ENCODE measurements around the gene DNAJA1.
A peak's percentile ranks its signal among the peaks of the same experiment; 100 is the strongest.

Gene DNAJA1

DNA sequence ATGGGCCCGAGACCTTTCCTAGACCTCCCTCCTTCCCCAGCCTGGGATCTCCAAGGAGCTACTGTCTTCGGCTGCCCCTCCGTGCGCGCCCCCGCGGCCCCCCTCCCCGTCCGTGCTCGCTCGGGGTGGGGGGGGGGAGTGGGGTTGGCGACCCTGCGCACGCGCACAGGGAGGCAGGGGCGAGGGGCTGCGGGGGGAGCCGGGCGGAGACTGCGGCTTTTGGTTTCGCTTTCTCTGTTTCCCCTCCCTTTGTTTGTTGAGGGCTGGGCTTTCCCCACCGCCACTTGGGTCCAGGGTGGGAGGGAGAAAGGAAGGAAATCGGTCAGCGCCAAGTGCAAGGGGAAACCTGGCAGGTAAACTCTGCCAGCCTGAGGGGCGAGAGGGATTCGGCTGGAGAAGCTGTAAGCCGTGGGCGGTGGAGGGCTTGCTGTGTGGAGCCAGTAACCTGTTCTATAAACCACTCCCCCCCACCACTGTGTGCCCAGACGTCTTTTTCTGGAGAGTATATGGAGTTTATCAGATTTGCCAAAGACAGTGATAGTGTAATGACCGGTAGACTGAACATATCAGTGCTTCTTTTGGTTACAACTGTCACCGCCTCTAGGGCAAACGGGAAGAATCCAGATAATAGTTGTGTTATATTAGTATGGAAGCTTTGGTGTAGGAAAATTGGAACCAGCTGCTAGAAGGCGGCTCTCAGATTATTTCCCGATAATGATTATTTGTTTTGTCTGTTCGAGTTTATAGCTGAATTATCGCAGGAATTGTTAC, 684 bp downstream of the DNAJA1 start:
- peak; percentile 54 to 77 (median 66) for DNase-seq (ENCODE audit: low read depth in 3 of 3, low spot score in 1 of 3)

DNA sequence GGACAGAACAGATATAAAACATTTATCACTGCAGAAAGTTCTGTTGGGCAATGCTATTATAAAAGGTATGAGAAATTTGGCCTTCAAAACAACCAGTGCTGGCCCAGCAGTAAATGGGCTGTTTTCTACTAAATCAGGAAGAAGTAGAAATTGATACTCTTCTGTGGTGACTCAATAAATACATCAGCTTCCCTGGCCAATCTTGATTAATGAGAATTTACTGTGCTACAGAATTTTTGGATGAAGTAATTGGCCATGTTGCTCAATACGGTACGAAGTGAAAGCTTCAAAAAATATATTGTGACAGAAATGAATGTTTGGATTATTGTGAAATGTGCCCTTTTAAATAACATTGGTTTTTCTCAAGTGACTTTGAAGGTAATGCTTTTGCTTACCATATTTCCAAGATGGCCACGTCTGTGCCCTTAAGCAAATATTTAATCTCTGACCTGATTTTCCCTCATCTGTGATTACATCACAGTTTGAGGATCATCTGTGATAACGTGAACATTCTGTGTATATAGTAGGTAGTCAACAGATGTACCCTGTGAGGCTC, 4.2 kb downstream of the DNAJA1 start:
- no peak for DNase-seq (ENCODE audit: low read depth in 3 of 3, low spot score in 1 of 3)

DNA sequence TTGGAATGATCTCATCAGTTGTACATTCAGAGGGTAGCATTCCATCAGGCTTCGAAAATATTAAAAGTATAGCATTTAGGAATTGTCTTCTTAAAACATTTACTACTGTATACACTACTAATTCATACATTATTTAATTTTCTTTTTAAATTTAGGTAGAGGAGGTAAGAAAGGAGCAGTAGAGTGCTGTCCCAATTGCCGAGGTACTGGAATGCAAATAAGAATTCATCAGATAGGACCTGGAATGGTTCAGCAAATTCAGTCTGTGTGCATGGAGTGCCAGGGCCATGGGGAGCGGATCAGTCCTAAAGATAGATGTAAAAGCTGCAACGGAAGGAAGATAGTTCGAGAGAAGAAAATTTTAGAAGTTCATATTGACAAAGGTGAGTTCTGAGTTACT, 5.2 kb downstream of the DNAJA1 start:
- no peak for DNase-seq (ENCODE audit: low read depth in 3 of 3, low spot score in 1 of 3)

DNA sequence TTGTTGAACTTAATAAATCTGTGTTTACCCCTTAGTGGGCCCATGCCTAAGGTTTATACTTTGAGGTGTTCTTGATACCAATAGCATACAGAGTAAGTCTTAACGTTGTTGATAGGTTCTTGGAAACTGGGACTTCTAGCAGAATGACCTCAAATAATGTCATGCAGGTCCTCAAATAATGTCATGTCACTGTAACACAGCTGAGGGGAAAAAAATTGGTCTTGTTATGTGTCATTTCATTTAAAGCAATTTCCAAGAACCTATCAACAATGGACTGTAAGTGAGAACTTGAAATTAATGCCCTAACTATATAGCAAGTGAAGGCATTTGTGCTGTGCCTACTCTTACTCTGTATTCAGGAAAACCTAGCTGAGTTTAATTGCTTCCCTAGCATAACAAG, 7.2 kb downstream of the DNAJA1 start:
- no peak for DNase-seq (ENCODE audit: low read depth in 3 of 3, low spot score in 1 of 3)

DNA sequence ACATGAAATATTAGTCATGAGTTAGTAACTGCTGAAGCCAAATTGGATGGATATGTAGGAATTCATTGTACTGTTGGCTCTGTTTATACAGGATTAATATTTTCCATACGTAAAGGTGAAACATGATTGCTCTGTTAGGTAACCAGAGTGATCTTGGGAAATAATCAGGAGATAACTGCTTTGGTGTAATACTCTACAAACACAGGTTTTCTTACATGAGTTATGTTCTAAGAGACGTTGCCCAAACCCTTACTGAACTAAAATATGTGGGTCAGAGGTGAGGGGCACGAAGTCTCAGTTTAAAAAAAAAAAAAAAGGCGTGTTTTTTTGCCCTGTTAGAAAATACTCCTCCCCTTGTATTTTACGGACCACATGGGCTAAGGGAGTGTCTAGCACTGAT, 7.8 kb downstream of the DNAJA1 start:
- DNase-seq (ENCODE audit: low read depth in 3 of 3, low spot score in 1 of 3), result no peak

DNA sequence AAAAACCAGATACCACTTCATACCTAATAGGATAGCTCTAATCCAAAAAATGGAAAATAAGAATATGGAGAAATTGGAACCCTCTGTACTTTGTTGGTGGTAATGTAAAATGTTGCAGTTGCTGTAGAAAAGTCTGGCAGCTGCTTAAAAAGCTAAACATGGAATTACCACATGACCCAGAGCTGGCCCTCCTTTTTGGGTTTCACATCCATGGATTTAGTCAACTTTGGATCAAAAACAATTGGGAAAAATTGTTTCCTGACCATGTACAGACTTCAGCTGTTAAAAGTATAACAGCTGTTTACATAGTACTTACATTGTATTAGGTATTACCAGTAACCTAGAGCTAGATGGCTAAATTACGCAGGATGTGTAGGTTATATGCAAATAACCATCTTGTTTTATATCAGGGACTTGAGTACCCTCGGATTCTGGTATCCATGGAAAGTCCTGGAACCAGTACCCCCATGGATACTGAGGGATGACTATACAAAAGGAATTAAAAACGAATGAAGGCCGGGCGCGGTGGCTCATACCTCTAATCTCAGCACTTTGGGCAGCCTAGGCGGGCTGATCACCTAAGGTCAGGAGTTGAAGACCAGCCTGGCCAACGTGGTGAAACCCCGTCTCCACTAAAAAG, 15.8 kb downstream of the DNAJA1 start:
- DNase-seq (ENCODE audit: low read depth in 3 of 3, low spot score in 1 of 3), result no peak

DNA sequence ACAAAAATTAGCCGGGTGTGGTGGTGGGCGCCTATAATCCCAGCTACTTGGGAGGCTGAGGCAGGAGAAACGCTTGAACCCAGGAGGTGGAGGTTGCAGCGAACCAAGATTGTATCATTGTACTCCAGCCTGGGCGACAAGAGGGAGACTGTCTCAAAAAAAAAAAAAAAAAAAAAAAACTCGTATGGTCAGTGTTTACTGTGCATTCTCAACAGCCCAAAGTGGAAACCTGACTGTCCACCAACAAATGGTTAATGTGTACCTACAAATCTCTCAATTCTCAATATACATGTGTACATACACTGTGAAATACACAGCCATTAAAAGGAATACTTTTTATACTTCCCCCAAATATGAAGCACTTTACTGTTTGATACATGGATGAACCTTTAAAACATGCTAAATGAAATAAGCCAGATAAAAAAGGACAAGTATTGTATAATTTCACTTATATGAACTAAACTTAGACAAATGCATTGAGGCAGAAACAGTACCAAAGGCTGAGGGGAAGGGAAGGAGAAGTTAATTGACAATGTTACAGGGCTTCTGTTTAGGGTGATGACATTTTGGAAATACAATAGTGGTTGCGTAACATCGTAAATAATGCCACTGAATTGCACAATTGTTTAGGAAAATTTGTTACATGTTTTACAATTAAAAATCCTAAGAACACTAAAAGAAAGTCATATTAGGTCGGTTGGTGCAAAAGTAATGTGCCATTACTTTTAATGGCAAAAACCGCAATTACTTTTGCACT, 16.5 kb downstream of the DNAJA1 start:
- no peak for DNase-seq (ENCODE audit: low read depth in 3 of 3, low spot score in 1 of 3)

DNA sequence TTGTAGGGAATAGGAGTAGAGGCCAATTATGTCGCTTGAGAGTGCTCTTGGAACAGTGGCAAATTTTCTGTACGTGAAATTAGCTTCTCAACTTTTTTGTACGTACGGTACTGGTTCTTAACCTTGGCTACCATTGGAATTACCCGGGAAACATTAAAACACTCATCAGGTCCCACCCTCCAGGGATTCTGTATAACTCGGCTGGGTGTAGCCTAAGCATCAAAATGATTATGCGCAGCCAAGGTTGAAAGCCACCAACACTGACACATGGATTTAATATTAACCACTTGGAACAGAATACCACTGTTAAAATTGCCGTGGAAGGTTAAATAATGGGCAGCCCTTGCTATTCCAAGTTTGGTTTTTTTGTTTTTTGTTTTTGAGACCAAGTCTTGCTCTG, 17.4 kb downstream of the DNAJA1 start:
- DNase-seq (ENCODE audit: low read depth in 3 of 3, low spot score in 1 of 3), result no peak

DNA sequence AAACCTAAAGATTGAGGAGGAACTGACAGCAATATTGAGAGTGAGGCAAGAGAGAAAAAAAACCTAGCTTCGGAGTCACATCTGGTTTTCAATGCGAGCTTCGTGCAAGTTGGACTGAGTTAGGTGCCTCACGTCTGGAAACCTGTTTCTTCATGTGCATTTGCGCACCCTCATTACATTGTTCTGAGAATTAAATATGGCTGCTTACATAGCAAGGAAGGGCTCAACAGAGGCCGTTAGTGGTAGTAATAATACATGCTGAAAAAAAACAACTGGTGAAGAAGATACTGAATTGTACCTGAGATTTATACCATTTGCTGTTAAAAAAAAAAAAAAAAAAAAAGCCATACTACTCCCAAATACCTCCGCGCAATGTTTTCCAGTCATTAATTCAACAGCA, 18.6 kb downstream of the DNAJA1 start:
- no peak for DNase-seq (ENCODE audit: low read depth in 3 of 3, low spot score in 1 of 3)

DNA sequence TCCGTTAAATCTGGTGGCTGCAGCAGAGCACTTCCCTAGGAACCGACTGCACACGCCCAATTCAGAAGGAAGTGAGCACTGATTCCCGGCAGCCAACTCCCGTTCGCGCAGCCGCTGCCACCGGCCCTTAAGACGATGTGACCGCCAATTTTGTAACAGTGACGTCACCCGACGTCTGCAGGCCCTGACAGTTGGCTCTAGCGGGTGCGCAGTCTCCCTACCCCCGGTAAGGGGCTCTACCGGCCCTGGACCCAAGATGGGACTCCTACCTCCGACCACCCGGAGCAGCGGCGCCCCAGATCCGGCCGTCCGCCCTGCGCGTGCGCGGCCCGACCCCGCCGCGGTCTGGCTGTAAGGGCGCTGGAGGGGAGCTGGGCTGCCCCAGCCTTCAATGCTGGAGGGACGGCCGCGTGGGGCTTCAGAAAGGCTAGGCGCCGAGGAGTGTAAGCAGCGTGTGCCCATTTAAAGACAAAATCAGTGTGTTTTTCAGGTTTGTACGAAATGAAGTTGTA, 19.1 kb downstream of the DNAJA1 start:
- peak in 1 of 3 donors; percentile 22 for DNase-seq (ENCODE audit: low read depth in 3 of 3, low spot score in 1 of 3)

DNA sequence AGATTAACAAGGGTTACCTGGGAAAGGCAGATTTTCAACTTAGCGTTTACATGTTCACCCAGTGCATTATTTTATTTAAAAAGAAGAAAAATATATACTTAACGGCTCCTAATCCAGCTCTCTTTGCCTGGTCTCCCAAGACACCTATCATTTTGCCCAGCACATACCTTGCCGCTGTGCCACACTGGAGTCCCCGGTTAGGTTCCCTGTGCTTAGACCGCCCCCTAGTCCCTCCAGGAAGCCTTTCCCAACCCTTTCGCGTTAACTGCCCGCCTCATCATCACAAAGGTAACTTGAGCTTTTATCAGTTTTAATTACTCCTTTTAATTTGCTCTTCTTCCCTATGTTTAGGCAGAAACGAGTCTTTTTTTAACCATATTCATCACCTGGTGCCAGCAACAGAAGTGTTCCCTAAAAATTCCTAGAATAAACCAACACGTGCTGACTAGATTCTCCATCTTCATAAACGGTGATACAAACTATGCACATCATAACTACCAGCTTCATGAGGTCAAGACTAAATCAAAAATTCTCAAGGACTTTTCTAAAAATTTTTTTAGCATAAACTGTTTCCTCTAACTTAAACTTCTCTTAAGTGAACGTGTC, 19.7 kb downstream of the DNAJA1 start:
- no peak for DNase-seq (ENCODE audit: low read depth in 3 of 3, low spot score in 1 of 3)

DNA sequence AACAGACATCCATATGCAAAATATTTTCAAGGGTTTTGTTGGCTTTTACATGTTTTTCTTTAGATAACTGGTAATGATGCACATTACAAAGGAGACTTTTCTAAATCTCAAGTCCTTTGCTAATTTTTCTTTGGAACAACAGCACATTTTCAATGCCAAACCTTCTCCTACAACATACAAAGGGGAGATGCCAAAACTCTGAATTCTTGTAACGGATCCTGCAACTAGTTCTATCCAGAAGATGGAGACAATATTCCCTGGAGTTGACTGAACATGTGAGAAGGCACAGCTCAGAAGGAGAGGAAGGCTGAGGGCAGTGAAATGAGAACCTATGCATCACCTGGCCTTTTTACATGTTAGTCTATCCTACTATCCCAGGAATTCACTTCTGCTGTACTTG, 21.0 kb downstream of the DNAJA1 start:
- DNase-seq (ENCODE audit: low read depth in 3 of 3, low spot score in 1 of 3), result no peak

DNA sequence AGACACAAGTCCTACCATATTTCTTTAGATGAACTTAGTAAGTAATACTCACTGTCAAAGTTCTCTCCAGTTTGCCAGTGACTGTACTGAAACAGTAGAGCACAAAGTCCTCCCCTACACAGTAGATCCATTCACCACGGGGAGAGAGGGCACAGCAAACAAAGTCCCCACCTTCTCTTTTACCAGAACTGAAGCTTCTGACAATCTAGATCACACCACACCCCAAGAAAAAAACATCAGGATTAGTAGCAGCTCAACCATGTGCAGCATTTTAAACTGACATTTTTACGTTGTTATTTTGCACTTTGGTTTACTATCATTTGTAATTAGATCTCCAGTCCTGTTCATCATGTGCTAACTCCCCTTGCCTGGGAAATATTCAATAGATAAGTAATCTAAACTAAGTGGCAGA, 23.0 kb downstream of the DNAJA1 start:
- no peak for DNase-seq (ENCODE audit: low read depth in 3 of 3, low spot score in 1 of 3)

DNA sequence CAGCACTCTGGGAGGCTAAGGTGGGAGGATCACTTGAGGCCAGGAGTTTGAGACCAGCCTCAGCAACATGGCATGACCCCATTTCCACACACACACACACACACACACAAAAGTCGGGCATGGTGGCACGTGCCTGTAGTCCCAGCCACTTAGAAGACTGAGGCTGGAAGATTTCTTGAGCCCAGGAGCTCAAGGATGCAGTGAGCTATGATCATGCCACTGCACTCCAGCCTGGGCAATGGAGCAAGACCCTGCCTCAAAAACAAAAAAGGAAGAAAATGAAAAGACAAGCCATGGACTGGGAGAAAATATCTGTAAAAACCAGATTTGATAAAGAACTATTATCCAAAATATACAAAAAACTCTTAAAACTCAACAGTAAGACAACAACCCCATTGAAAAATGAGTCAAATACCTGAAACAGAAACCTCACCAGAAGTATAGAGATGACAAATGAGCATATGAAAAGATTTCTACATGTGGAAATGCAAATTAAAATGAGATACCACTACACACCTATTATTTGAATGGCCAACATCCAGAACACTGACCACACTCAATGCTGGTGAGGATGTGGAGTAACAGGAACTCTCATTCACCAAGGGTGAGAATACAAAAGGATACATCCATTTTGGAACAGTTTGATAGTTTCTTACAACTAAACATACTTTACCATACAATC, 24.7 kb downstream of the DNAJA1 start:
- no peak for DNase-seq (ENCODE audit: low read depth in 3 of 3, low spot score in 1 of 3)

DNA sequence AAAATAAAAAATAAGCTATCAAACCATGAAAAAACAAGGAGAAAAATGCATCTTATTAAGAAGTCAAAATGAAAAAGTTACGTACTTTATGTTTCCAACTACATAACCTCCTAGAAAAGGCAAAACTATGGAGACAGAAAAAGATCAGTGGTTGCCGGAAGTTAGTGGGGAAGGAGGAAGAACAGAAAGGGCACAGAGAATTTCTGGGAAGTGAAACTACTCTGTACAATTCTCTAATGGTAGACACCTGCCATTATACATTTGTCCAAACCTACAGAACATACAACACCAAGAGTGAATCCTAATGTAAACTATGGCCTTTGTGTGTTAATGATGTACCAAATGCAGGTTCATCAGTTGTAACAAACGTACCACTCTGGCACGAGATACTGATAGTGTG, 26.1 kb downstream of the DNAJA1 start:
- DNase-seq (ENCODE audit: low read depth in 3 of 3, low spot score in 1 of 3), result no peak

DNA sequence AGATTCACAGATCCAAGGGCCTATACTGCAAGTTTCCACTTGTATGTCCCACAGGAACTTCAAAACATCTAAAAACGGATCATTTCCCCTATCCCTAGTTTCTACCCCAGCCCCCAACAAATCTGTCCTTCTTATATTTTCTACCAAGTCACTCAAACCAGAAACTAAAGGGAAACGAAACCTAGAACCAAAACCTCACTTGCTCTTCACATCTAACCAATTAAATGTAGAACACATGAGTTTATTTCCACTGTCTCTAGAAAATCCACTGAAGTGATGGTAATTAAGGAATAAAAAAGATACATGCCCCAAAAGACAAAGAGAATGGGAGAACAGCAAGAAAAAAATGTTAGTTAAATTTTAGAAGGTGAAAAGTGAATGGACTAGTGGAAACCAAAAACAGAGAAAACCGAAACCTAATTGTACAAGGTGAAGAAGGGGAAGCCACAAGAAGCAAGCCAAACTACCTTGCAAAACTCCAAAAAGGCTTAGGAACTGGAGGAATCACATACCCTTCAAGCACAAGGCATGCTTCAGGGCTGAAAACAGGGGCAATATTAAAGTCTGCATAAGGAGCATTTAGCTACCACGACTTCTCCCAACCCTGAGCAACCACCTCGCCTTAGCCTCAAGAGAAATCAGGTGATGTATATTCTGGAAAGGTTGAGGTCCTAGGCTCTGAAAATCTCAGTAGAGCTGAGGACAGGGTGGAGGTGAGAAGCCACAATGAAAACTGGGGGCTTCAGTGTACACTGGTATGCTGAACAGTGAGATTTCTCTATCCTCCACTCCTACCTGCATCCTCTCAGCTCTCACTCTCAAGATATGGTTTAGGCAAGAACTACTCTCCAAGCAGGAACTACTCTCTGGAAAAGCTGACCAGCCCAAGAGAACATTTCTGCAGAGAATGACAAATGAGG, 40.3 kb downstream of the DNAJA1 start:
- DNase-seq (ENCODE audit: low read depth in 3 of 3, low spot score in 1 of 3), result no peak

DNA sequence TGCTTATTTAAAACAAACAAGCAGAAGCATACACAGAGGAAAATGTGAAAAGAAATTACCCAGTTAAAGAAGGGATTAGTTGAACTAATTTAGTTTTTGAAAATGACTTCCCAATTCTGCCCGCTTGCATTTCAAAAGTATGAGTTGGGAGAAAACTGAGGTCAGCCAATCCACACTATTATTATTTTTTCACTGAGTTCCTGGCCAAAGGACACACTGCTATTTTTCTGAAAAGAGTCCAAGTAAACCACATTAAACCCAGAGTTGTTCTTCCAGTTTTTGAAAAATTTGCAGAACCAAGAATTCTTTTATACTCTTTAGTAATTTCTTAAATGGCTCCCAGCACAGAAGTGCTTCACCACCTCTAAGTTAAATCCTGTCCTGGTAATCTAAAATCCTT, 43.9 kb downstream of the DNAJA1 start:
- no peak for DNase-seq (ENCODE audit: low read depth in 3 of 3, low spot score in 1 of 3)

DNA sequence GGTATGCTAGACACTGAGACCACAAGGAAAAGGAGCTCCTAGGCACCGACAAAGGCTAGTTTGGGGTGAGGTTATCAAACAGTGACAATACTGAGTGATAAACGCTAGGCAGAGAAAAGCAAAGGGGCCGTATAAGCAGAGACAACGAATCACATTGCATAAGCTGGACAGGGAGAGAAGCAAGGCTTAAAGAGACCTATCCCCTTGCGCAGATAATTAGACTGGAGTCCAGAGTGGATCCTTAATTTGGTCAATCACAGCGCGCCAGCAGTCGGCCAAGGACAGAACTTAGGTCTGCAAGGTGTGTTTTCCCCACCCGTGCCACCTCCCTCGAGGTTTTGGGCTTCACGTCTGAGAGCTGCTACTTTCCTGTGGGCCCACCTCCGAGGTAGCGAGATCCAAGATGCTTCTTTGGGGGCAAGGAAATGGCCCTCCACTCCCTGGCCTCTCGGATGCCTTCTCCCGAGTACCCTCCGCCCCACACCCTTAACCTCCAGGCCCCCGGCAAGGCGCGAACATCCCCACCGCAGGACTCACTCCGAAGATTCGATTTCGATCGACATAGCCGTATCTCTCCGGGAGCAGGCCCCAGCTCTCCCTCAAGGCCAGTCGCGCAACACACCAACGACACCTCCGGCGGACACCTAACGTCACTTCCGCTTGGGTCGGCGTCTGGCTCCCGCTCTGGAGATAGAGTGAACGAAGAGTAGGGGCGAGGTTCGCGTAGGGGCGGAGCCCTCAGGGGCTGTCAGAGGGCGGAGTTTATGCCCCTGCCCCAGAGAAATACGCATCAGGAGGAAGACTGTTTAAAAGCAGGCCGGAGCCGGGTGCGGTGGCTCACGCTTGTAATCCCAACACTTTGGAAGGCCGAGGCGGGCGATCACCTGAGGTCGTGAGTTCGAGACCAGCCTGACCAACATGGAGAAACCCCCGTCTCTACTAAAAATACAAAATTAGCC, 51.3 kb downstream of the DNAJA1 start, which contains the start of gene SMU1:
Gene SMU1 (minus strand): TSS at position 629 of the 959 bp plus-strand sequence. CDS start 66 bp downstream, at position 563.
- DNase-seq (ENCODE audit: low read depth in 3 of 3, low spot score in 1 of 3), result peak; percentile 82 to 89 (median 84)

All from stimulated activated CD4-positive, alpha-beta T cell treated with anti-CD3 and anti-CD28 coated beads, TNF-alpha, amount 100 ng/mL, for 1 hour (primary cell).